SK-N-MC (cell line): ENCODE measurements around the gene NUP153.

Experiments
- DNase-seq: peaks from one replicate; pipeline ENCODE4 v3.0.0-alpha.2; 2011; ENCODE audit warnings: low read depth, low spot score
- H3K27ac ChIP-seq: fragments of 200-600 bp; sonication (generic); 2 replicates; pipeline ENCODE4 v1.5.1; 2016; ENCODE audit warnings: mixed run types
- H3K36me3 ChIP-seq: fragments of 200-600 bp; sonication (generic); 2 replicates; pipeline ENCODE4 v1.6.1; 2017; ENCODE audit warnings: antibody characterized with exemption, low read length, mixed read lengths; ENCODE audit not compliant: insufficient read depth
- H3K4me3 ChIP-seq: fragments of 200-600 bp; sonication (generic); 2 replicates; pipeline ENCODE4 v1.5.1; 2016
- H3K9ac ChIP-seq: fragments of 200-600 bp; sonication (generic); 2 replicates; pipeline ENCODE4 v1.8.0; 2017; ENCODE audit warnings: mixed run types, mixed read lengths; ENCODE audit not compliant: insufficient read length
- H3K9me3 ChIP-seq: fragments of 200-600 bp; sonication (generic); 2 replicates; pipeline ENCODE4 v1.6.1; 2017; ENCODE audit warnings: low read depth, mild to moderate bottlenecking, antibody characterized with exemption, low read length, moderate library complexity, mixed read lengths
- EZH2 ChIP-seq: fragments of 200-600 bp; sonication (generic); IDR thresholded peaks from one replicate; pipeline ENCODE4 v1.6.1; 2017; ENCODE audit warnings: antibody characterized with exemption
- FOXP2 ChIP-seq: optimal IDR thresholded peaks from 2 replicates; pipeline ENCODE3; 2011; ENCODE audit warnings: mild to moderate bottlenecking, moderate library complexity; ENCODE audit not compliant: insufficient read depth; ENCODE audit errors: extremely low read length, control extremely low read depth
- POLR2AphosphoS5 ChIP-seq: IDR thresholded peaks from 2 replicates; pipeline ENCODE4 v1.6.1; 2012; ENCODE audit warnings: mild to moderate bottlenecking, low read depth, low read length, borderline replicate concordance

NUP153 gene

DNA sequence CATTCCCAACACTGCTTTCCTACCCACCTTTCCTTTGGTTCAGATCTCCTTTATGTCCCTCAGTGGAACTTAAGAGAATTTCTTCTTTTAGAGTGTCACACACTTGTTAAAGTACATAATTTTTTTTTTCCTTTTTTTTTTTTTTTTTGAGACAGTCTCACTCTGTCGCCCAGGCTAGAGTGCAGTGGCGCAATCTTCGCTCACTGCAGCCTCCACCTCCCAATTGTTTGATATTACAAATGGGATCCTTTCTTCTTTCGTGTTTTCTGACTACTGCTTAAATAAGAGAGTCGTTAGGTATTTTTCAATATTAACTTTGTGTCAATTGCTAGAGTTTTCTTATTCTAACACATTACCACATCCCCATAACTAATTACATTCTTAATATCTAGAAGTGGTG is 29.1 kb downstream of the NUP153 start:
- DNase-seq: no peak
- no peaks in the 10 kb centered on the region for H3K9me3 ChIP-seq
- H3K4me3 ChIP-seq: no peak overlapping the region
- TF ChIP-seq FOXP2 (no peak), EZH2 (no peak), POLR2AphosphoS5 (no peak)
- 0 out of 2 replicates have a peak overlapping the region, but pooled peaks have one; percentile 2 for H3K27ac ChIP-seq
- no peak overlapping the region for H3K9ac ChIP-seq
- H3K36me3 ChIP-seq: peaks cover 96% of the 10 kb centered on the region

DNA sequence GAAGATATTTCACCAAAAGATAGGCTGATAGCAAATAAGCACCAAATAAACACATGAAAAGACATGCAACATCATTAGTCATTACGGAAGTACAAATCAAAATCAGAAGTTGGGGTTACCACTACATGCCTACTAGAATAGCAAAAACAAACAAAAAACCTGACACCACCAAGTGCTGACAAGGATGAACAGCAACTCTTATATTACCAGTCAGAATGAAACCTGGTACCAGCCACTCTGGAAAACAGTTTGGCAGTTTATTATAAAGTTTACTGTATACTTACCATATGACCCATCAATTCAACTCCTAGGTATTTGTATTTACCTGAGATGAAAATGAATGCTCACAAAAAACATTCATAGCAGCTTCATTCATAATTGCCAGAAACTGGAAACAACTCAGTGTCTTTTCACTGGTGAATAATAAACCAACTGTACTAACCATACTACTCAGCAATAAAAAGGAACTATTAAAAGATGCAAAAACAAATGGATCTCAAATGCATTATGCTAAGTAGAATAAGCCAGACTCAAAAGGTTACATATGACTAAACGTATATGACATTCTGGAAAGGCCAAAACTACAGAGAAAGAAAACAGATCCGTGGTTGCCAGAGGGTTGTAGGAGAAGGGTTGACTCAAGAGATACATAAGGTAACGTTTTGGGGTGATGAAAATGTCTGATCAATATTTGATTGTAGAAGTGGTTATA is 33.0 kb downstream of the NUP153 start:
- TF ChIP-seq FOXP2 (no peak), EZH2 (no peak), POLR2AphosphoS5 (no peak)
- Histone ChIP-seq H3K4me3 (no peak overlapping the region), H3K36me3 (peaks cover 94% of the 10 kb centered on the region), H3K9ac (no peak overlapping the region), H3K9me3 (no peaks in the 10 kb centered on the region), H3K27ac (no peak overlapping the region)
- no peak for DNase-seq

DNA sequence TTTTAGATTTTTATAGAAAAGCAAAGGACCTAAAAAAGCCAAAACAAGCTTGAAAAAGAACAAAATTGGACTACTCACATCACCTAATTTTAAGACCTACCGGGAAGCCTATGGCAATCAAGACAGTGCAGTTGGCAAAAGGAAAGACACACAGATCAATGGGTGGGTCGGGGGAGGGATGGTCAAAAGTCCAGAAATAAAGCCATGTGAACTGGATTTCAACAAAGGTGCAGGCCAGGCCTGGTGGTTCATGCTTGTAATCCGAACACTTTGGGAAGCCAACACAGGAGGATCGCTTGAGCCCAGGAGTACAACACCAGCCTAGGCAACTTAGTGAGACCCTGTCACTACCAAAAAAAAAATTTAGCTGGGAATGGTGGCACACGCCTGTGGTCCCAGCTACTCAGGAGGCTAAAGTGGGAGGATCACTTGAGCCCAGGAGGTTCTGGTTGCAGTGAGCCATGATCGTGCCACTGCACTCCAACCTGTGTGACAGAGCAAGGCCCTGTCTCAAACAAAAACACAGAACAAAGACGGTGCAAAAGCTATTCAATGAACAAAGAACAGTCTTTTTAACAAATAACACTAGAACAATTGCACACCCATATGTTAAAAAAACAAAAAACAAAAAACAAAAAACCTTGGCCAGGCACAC is 34.5 kb downstream of the NUP153 start:
- Histone ChIP-seq H3K9me3 (no peaks in the 10 kb centered on the region), H3K36me3 (peaks cover 94% of the 10 kb centered on the region), H3K27ac (no peak overlapping the region), H3K4me3 (no peak overlapping the region), H3K9ac (no peak overlapping the region)
- TF ChIP-seq POLR2AphosphoS5 (no peak), FOXP2 (no peak), EZH2 (no peak)
- no peak for DNase-seq

DNA sequence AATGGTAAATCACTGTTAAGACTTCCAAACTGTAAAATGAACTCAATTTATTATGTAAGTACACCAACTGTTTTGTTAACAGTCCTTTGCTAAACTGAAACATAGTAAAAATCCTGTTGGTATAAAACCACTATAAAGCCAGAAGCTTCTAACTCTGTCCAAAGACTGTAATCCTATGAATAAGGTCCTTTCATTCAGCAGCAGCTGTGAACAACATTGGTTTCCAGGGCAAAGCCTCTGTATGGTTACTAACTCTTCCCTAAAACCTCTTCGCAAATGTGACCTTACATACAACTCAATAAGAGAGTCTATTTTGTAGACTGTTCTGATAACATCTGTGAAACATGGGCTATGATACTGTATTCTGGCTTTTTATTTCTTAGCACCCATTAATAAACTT is 40.1 kb downstream of the NUP153 start:
- H3K36me3 ChIP-seq: peaks cover 93% of the 10 kb centered on the region
- DNase-seq: no peak
- TF ChIP-seq FOXP2 (no peak), POLR2AphosphoS5 (no peak), EZH2 (no peak)
- no peaks in the 10 kb centered on the region for H3K9me3 ChIP-seq
- H3K9ac ChIP-seq: no peak overlapping the region
- H3K27ac ChIP-seq: no peak overlapping the region
- no peak overlapping the region for H3K4me3 ChIP-seq

- no peak overlapping the region for H3K4me3 ChIP-seq
- H3K9ac ChIP-seq: no peak overlapping the region
- TF ChIP-seq FOXP2: no peak
- TF ChIP-seq POLR2AphosphoS5: no peak
- TF ChIP-seq EZH2: no peak
- H3K27ac ChIP-seq: no peak overlapping the region
- H3K9me3 ChIP-seq: no peaks in the 10 kb centered on the region
- DNase-seq: no peak
- H3K36me3 ChIP-seq: peaks cover 94% of the 10 kb centered on the region
Observed at GRCh38 chr6:17665132-17665531, 41.6 kb downstream of the NUP153 start.

DNA sequence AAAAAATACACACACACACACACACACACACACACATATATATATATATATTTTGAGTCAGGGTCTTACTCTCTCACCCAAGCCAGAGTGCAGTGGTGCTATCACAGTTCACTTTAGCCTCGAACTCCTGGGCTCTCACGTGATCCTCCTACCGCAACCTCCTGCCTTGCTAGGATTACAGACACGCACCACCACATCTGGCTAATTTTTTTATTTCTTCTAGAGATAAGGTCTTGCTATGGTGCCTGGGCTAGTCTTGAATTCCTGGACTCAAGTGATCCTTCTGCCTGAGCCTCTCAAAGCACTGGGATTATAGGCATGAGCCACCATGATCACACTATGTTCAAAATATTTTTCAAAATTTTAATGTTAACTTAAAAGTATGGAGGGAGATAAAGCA is 43.5 kb downstream of the NUP153 start:
- no peak for TF ChIP-seq EZH2
- TF ChIP-seq POLR2AphosphoS5: no peak
- TF ChIP-seq FOXP2: no peak
- Histone ChIP-seq H3K9ac (no peak overlapping the region), H3K4me3 (no peak overlapping the region), H3K9me3 (no peaks in the 10 kb centered on the region), H3K36me3 (peaks cover 94% of the 10 kb centered on the region), H3K27ac (peak overlapping the region; percentile 51)
- DNase-seq: no peak

DNA sequence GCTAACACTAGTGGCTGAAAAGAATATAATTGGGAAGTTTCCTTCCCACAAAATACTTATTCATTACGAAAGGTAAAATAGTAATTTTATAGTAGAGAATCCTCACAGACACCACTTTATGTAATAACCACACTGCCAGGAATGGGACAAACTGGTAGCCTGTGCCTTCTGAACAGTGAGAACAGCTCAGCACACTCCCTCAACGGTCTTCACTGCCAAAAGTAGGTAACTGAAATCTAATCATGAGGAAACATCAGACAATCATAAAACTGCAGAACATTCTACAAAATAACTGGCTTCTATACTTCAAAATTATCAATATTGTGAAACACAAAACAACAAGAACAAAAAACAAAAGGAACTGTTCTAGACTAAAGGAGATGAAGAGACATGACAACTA is 44.1 kb downstream of the NUP153 start:
- H3K9ac ChIP-seq: no peak overlapping the region
- H3K9me3 ChIP-seq: no peaks in the 10 kb centered on the region
- DNase-seq: no peak
- H3K4me3 ChIP-seq: no peak overlapping the region
- TF ChIP-seq POLR2AphosphoS5 (no peak), FOXP2 (no peak), EZH2 (no peak)
- peaks cover 94% of the 10 kb centered on the region for H3K36me3 ChIP-seq
- no peak overlapping the region for H3K27ac ChIP-seq

DNA sequence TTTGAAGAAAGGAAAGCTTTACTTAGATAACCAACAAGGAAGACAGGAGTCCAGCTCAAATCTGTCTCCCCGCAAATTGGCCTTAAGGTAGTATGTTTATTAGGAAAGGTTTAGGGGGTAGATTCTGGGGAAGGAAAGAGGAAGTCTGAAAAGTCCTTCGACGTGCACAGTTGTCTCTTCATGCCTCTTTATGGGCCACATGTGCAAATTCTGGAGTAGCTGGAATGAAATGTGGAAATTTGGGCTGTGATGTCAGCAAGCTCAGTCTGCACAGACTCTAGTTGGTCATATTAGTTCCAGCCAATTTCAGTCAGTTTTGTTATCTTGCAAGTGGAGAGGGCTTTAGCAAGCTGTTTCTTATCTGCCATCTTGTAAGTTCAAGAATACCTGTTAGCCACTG is 50.1 kb downstream of the NUP153 start:
- Histone ChIP-seq H3K27ac (no peak overlapping the region), H3K9me3 (no peaks in the 10 kb centered on the region), H3K4me3 (no peak overlapping the region), H3K9ac (no peak overlapping the region), H3K36me3 (peaks cover 81% of the 10 kb centered on the region)
- no peak for DNase-seq
- no peak for TF ChIP-seq EZH2
- TF ChIP-seq FOXP2: no peak
- TF ChIP-seq POLR2AphosphoS5: no peak
